Fibroblast of skin of left biceps (primary cell): ENCODE measurements around the gene SMCO4.
"Not testable (repeated sequence)": the region's sequence is repeated elsewhere in the genome, so short reads cannot be mapped to it uniquely, and the experiment has no call there.

Experiments
- DNase-seq, 2 experiments: peaks; one replicate each; pipeline ENCODE4 v3.0.0-alpha.2; 2013; ENCODE audit warnings: low read depth in 2 of 2

The SMCO4 gene

GRCh38 chr11:93477684-93478234, 65.4 kb downstream of the SMCO4 start:
- no peak for DNase-seq

- DNase-seq, result no peak
Observed at GRCh38 chr11:93476796-93477195, 66.4 kb downstream of the SMCO4 start.

GRCh38 chr11:93474123-93474522, 69.1 kb downstream of the SMCO4 start:
- DNase-seq, result no peak

- no peak for DNase-seq
Observed at GRCh38 chr11:93468290-93468689, 74.9 kb downstream of the SMCO4 start.

GRCh38 chr11:93467054-93467453, 76.1 kb downstream of the SMCO4 start:
- no peak for DNase-seq

- DNase-seq, result no peak
Observed at GRCh38 chr11:93464927-93465540, 78.2 kb downstream of the SMCO4 start.

GRCh38 chr11:93463666-93464065, 79.5 kb downstream of the SMCO4 start:
- not testable (repeated sequence) for DNase-seq

- DNase-seq, result no peak
Observed at GRCh38 chr11:93458286-93458685, 84.9 kb downstream of the SMCO4 start.

- DNase-seq, result no peak
Observed at GRCh38 chr11:93444617-93445073, 98.5 kb downstream of the SMCO4 start.

- DNase-seq, result not testable (repeated sequence)
Observed at GRCh38 chr11:93443232-93443631, 100.0 kb downstream of the SMCO4 start.

GRCh38 chr11:93432247-93432646, 110.9 kb downstream of the SMCO4 start:
- DNase-seq, result no peak
